Activated T-cell treated with anti-CD3 and anti-CD28 coated beads, Interleukin-2, amount 50 U/mL, for 48 hours (primary cell): ENCODE results near the gene GEMIN8.

Experiments used
- DNase-seq, 2 experiments: peaks; one replicate each; pipeline ENCODE4 v3.0.0-alpha.2; 2020

GEMIN8 gene

DNA sequence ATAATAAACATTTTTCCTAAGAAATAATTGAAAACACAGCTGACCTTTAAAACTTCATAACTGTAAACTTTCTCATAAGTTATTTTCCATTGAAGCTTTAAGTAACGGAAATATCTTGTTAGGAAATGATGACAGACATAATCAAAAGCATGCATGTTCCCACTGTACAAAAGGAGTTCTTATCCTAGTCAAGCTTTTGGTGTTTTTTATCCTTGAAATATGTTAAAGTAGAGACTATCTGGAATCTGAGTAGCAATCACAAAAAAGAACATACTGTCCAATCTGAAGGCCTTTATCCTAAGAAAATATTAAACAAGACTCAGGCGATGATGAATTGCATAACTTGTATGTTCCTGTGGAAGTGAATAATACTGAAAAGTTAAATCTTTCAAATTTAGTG, 14.4 kb downstream of the GEMIN8 start:
- no peak for DNase-seq

DNA sequence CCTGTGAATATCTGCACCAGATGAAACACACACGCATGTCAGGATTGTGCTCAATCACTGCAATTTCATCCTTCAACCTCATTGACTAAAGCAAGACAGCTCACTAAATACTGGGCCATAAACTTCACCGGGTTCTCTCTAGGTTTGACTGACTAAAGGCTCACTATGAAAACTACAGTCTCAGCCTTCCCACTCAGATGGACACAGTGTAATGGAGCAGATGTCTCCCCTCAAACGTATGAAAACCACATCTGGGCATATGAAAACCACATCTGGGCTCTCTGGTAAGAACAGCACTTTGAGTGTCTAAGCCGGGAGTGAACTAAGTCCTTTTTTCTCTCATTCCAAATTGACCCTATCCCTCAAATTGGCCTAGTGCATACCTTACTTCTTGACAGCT, 15.2 kb downstream of the GEMIN8 start:
- DNase-seq = no peak

GRCh38 chrX:14013054-14013453, 16.6 kb downstream of the GEMIN8 start:
- no peak for DNase-seq

- DNase-seq = no peak
These were observed 19.1 kb downstream of the GEMIN8 start for GRCh38 chrX:14010566-14010965.

- DNase-seq = no peak
These were observed 23.2 kb downstream of the GEMIN8 start for GRCh38 chrX:14006540-14006939.

- DNase-seq = no peak
These were observed 25.7 kb downstream of the GEMIN8 start for GRCh38 chrX:14003876-14004425.

DNA sequence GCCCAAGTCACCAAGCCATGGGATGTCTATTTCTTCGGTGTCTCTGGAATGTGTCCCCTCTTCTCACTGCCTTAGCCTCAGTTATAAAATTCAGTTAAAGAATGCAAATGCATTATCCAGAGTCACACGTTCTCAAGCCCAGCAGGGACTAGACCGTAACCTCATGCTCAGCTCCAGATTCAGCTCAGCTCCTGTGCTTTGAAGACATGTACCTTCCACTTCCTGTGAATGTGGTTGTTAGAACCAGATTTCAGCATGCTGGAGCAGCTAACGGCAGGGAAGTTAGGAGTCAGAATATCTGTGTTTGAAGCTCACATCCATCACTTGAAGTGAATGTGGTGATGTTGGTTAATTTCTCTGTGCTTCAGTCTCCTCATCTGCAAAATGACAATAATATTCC, 26.7 kb downstream of the GEMIN8 start:
- DNase-seq = no peak

- no peak for DNase-seq
These were observed 33.0 kb downstream of the GEMIN8 start for GRCh38 chrX:13996650-13997049.

GRCh38 chrX:13994536-13995080, 35.1 kb downstream of the GEMIN8 start:
- DNase-seq = no peak

DNA sequence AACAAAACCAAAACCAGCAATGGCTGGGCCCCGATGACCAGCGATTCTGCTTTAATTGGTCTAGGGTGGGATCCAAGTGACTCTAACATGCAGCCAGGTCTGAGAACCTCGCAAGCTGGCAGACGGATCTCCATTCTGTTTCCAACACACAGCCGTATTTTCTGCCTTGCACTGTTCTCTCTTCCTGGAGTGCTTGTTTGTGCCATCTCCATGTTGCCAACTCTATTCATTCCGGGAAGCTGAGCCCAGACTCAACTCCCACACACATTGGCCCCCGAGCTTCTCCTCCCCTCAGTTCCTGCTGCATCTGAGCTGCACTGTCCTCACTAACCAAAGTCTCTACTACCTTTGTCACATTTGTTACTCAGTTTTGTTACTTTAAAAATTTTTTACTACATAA, 35.6 kb downstream of the GEMIN8 start:
- DNase-seq = no peak

- no peak for DNase-seq
These were observed 39.4 kb downstream of the GEMIN8 start for GRCh38 chrX:13990126-13990800.

GRCh38 chrX:13985697-13986435, 43.8 kb downstream of the GEMIN8 start:
- no peak for DNase-seq

GRCh38 chrX:13983734-13984133, 46.0 kb downstream of the GEMIN8 start:
- no peak for DNase-seq

- no peak for DNase-seq
These were observed 61.5 kb downstream of the GEMIN8 start for GRCh38 chrX:13968198-13968597.

DNA sequence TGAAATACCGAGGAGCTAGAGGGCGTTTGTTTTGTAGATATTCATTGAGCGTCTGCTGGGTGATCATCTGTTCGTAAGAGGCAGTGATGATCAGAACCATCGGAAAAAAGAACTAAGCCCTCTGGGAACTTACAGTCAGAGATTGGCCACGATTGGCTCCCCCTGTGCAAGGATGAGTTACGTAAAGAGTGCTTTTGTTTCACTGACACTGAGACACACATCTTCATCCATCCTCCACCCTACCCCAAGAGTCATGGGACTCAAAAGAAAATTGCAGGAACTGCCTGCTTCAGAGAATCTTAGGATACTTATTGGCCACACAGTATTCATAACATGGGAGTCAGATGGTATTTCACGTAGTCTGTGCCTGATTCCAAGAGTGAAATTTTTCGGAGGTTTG, 62.1 kb downstream of the GEMIN8 start:
- no peak for DNase-seq

- DNase-seq = no peak
These were observed 62.9 kb downstream of the GEMIN8 start for GRCh38 chrX:13966793-13967125.

DNA sequence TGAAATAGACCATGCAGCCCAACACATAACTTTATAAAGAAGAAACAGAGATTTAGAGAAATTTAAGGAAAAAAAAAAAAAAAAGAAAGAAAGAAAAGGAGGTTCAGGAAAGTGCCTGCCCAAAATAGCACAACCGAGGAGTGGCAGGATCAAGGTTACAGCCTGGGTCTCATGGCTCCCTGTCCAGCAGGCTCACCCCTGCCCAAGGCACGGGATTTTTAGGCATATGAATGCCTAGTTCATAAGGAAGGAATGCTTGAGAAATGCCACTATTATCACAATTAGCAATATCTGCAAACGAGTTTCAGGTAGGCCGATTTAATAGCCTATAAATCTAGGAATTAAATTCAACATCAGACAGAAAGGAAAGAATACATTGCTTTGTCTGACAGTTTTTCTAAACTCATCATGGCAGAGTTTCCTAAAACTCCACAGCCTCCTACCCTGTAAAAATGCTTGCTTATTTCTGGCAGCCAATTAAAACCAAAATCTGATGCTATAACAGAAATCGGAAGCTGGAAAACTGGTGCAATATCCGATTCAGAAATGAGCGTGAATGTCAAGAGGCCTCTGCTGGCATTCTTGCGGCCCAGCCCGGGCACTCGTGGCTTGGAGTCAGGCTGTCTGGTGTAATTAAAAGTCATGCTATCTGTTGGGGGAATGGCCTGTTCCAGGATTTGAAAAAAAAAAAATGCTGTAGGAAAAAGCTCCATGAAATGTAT, 63.5 kb downstream of the GEMIN8 start:
- DNase-seq = no peak

DNA sequence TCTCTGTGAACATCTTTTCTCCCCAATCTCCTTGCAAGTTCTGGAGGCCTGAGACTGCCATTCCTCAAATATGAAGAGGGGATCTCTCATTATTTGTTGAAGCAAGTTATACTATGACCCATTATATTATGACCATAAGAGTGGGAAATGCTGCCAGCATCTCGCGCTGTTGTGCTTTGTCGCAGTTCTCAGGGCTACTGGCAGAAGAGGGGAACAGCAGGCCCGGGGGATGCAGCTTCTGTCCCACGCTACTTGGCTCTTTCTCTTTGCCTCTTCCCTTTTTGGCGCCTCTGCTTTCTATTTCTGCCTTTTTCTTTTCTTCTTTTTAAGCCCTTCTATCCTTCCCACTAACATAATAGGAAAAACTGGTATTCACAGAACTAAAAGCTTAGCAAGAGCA, 64.2 kb downstream of the GEMIN8 start:
- no peak for DNase-seq

DNA sequence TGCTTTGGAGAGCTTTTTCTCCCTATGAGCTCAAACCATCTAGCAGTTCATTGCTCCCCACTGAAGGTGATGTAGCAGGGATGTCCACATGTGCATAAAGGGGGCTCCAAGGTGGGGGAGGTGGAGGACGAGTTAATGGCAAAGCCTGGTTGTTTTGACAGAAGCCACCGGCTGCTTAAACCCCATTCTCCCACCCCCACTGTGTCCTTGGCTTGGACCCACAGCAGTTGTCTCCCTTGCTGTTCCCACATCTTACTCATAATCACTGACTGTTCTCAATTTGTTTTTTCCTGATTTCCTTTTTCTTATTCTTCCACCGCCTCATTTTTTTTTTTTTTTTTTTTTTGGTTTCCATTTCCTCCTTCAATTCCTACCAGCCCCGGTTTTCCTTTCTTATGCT, 72.7 kb downstream of the GEMIN8 start:
- DNase-seq = no peak
